ENCODE results near the gene UNC13A. TPM values are rescaled to one million over a fixed set of nuclear protein-coding genes. Genes with fewer than 3 reads are reported as not detected.

The UNC13A gene
- total and polyA plus RNA-seq, 2 of the 13 experiments (the other 11 are each of a cell fraction or from before 2014, with no cell fraction given) = 0.11 to 0.45 TPM

DNA sequence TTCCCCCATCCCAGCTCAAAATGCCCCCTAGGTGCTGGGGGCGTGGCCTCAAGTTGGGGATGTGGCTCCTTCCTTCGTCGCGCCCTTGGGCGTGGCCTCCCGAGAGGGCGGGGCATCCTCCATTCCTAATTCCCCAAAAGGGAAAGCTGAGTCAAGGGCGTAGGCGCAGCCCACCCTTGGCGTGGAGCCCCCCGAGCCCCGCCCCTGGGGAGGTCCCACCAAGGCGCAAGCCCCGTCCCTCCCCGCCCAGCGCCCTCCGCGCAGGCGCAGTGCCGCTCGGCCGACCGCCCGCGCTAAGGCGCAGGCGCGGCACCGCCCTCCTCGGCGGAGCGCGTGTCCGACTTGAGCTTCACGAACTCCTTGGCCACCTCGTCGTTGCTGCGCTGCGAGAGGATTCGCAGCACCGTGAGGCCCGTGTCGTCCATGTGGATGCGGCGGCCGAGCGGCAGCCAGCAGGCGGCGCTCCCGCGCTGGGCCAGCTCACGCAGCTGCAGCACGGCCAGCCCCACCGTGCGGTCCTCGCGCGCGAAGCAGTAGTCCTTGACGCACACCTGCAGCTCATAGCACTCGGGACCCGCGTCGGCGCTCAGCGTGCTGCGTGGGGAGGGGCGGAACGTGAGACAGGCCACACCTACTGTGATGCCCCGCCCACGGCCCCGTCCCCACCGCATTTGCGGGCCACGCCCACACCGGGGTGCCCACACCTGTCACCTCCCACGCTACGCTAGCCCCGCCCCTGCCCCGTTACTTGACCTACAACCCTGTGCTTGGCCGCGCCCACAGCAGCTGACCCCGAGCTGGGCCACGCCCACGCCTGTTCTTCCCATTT lies 82.2 kb downstream of the UNC13A start (continued):
- TF ChIP-seq, protein P1, sequence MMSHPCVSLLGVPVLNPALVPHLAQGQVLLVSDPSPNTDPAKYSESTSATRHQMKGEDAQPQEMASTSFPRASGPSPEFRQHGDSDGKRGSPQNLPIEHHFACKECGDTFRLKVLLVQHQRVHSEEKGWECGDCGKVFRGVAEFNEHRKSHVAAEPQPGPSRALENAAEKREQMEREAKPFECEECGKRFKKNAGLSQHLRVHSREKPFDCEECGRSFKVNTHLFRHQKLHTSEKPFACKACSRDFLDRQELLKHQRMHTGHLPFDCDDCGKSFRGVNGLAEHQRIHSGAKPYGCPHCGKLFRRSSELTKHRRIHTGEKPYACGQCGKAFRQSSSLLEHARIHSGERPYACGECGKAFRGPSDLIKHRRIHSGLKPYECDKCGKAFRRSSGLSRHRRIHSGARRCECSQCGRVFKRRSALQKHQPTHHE (CRISPR knock-in tag; IDR thresholded peaks at IDR 0.05; ENCODE audit: borderline replicate concordance) = peak; percentile 98
- no peak for TF ChIP-seq HMG20B (CRISPR knock-in tag; conservative IDR thresholded peaks at IDR 0.05)
- no peak for TF ChIP-seq KDM5A (IDR thresholded peaks at IDR 0.05; ENCODE audit: borderline replicate concordance, low read length)
- TF ChIP-seq, protein P2, sequence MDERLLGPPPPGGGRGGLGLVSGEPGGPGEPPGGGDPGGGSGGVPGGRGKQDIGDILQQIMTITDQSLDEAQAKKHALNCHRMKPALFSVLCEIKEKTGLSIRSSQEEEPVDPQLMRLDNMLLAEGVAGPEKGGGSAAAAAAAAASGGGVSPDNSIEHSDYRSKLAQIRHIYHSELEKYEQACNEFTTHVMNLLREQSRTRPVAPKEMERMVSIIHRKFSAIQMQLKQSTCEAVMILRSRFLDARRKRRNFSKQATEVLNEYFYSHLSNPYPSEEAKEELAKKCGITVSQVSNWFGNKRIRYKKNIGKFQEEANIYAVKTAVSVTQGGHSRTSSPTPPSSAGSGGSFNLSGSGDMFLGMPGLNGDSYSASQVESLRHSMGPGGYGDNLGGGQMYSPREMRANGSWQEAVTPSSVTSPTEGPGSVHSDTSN (CRISPR knock-in tag; IDR thresholded peaks at IDR 0.05) = no peak
- TF ChIP-seq CEBPB (IDR thresholded peaks at IDR 0.05; ENCODE audit: borderline replicate concordance, low read depth, low read length) = no peak
- TF ChIP-seq HNRNPL (IDR thresholded peaks at IDR 0.05; ENCODE audit: low read depth, low read length) = no peak
- peak; percentile 65 for TF ChIP-seq POLR2G (IDR thresholded peaks at IDR 0.05; ENCODE audit: low read depth, low read length)
- TF ChIP-seq, protein P3, sequence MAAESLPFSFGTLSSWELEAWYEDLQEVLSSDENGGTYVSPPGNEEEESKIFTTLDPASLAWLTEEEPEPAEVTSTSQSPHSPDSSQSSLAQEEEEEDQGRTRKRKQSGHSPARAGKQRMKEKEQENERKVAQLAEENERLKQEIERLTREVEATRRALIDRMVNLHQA (CRISPR knock-in tag; IDR thresholded peaks at IDR 0.05) = no peak
- TF ChIP-seq ZNF879 (CRISPR knock-in tag; IDR thresholded peaks at IDR 0.05) = peak; percentile 99
- peak; percentile 99 for TF ChIP-seq ZNF138 (CRISPR knock-in tag; IDR thresholded peaks at IDR 0.05; ENCODE audit: low read depth)
- TF ChIP-seq, protein P4, sequence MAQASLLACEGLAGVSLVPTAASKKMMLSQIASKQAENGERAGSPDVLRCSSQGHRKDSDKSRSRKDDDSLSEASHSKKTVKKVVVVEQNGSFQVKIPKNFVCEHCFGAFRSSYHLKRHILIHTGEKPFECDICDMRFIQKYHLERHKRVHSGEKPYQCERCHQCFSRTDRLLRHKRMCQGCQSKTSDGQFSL (CRISPR knock-in tag; IDR thresholded peaks at IDR 0.05) = peak; percentile 70
- TF ChIP-seq ZNF451 (CRISPR knock-in tag; IDR thresholded peaks at IDR 0.05) = peak; percentile 99
- TF ChIP-seq SETDB1 (CRISPR knock-in tag; IDR thresholded peaks at IDR 0.05; ENCODE audit: borderline replicate concordance) = no peak
- TF ChIP-seq KMT2B (CRISPR knock-in tag; IDR thresholded peaks at IDR 0.05) = peak; percentile 36; the same call in 1 of the 2 replicates
- TF ChIP-seq RXRA (CRISPR knock-in tag; IDR thresholded peaks at IDR 0.05) = no peak; the same call in 1 of the 2 replicates
- peak; percentile 89 for TF ChIP-seq NR2C2 (CRISPR knock-in tag; IDR thresholded peaks at IDR 0.05; ENCODE audit: borderline replicate concordance)
- TF ChIP-seq ZNF33B (CRISPR knock-in tag; IDR thresholded peaks at IDR 0.05) = peak; percentile 100
- peak; percentile 99 for TF ChIP-seq REPIN1 (CRISPR knock-in tag; IDR thresholded peaks at IDR 0.05; ENCODE audit: borderline replicate concordance, low read depth)
- TF ChIP-seq ZSCAN31 (CRISPR knock-in tag; IDR thresholded peaks at IDR 0.05; ENCODE audit: low read depth) = peak; percentile 99
- peak; percentile 22; the same call in 1 of the 2 replicates for TF ChIP-seq PITX1 (CRISPR knock-in tag; IDR thresholded peaks at IDR 0.05)
- peak; percentile 60 for TF ChIP-seq NFYC (CRISPR knock-in tag; IDR thresholded peaks at IDR 0.05)
- peak; percentile 97 for TF ChIP-seq SMAD9 (CRISPR knock-in tag; IDR thresholded peaks at IDR 0.05)
- TF ChIP-seq, protein P5, sequence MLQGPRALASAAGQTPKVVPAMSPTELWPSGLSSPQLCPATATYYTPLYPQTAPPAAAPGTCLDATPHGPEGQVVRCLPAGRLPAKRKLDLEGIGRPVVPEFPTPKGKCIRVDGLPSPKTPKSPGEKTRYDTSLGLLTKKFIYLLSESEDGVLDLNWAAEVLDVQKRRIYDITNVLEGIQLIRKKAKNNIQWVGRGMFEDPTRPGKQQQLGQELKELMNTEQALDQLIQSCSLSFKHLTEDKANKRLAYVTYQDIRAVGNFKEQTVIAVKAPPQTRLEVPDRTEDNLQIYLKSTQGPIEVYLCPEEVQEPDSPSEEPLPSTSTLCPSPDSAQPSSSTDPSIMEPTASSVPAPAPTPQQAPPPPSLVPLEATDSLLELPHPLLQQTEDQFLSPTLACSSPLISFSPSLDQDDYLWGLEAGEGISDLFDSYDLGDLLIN (CRISPR knock-in tag; IDR thresholded peaks at IDR 0.05; ENCODE audit: borderline replicate concordance) = peak; percentile 96; the same call in 1 of the 2 replicates
- peak; percentile 98 for TF ChIP-seq ZNF251 (CRISPR knock-in tag; IDR thresholded peaks at IDR 0.05)
- TF ChIP-seq, protein P6, sequence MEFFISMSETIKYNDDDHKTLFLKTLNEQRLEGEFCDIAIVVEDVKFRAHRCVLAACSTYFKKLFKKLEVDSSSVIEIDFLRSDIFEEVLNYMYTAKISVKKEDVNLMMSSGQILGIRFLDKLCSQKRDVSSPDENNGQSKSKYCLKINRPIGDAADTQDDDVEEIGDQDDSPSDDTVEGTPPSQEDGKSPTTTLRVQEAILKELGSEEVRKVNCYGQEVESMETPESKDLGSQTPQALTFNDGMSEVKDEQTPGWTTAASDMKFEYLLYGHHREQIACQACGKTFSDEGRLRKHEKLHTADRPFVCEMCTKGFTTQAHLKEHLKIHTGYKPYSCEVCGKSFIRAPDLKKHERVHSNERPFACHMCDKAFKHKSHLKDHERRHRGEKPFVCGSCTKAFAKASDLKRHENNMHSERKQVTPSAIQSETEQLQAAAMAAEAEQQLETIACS (CRISPR knock-in tag; IDR thresholded peaks at IDR 0.05) = peak; percentile 82

Measured in HepG2 (cell line).